A673 (cell line): Measurements from ENCODE around the gene HPCAL1.

Source experiments
- EZH2 ChIP-seq: fragments of 200-600 bp; sonication (generic); IDR thresholded peaks from 2 replicates; pipeline ENCODE4 v1.6.1; 2017; ENCODE audit warnings: borderline replicate concordance, low read depth, mild to moderate bottlenecking, mixed read lengths, antibody characterized with exemption, low read length; ENCODE audit not compliant: poor library complexity, severe bottlenecking
- TF ChIP-seq, protein P1 (sequence below): fragments of 300-800, 200-600 bp; sonication (generic); conservative IDR thresholded peaks from 2 replicates; pipeline ENCODE4 v1.5.1; 2017; ENCODE audit warnings: low read depth, mild to moderate bottlenecking, antibody characterized with exemption, low read length, moderate library complexity, mixed read lengths

GRCh38 chr2:10433264-10433946 lies 130.7 kb downstream of the HPCAL1 start:
- TF ChIP-seq, protein P1, sequence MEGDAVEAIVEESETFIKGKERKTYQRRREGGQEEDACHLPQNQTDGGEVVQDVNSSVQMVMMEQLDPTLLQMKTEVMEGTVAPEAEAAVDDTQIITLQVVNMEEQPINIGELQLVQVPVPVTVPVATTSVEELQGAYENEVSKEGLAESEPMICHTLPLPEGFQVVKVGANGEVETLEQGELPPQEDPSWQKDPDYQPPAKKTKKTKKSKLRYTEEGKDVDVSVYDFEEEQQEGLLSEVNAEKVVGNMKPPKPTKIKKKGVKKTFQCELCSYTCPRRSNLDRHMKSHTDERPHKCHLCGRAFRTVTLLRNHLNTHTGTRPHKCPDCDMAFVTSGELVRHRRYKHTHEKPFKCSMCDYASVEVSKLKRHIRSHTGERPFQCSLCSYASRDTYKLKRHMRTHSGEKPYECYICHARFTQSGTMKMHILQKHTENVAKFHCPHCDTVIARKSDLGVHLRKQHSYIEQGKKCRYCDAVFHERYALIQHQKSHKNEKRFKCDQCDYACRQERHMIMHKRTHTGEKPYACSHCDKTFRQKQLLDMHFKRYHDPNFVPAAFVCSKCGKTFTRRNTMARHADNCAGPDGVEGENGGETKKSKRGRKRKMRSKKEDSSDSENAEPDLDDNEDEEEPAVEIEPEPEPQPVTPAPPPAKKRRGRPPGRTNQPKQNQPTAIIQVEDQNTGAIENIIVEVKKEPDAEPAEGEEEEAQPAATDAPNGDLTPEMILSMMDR: no peak
- TF ChIP-seq EZH2: no peak
